HCT116 (cell line): Measurements from ENCODE around the gene SAMD9L. TPM values are rescaled to one million over a fixed set of nuclear protein-coding genes. Genes with fewer than 3 reads are reported as not detected.

Source experiments
- ATAC-seq: fragments of 200-7000 bp; cut with Tn5 transposase; 2 replicates; pipeline ENCODE4 v1.9.1; 2020; ENCODE audit warnings: mild to moderate bottlenecking, moderate library complexity
- BruUV-seq: library from RNA; stranded (reverse); fragments of 400-500 nt; replicated peaks from 2 replicates; lab custom pipeline; 2021; lab: Mats Ljungman, UMichigan
- CTCF ChIA-PET: fragments of 300-600 bp; sonication (Branson Sonifier 250); formaldehyde crosslinking; loops from one replicate; lab custom pipeline; 2021; ENCODE audit warnings: antibody characterized with exemption; lab: Charles Lee
- POLR2A ChIA-PET: fragments of 300-600, 350-600 bp; sonication (Branson Sonifier 250); formaldehyde crosslinking; loops from one replicate; lab custom pipeline; 2021; ENCODE audit warnings: antibody characterized with exemption; lab: Charles Lee
- RAD21 ChIA-PET, 2 experiments: fragments of 300-600 bp; sonication (Branson Sonifier 250); formaldehyde crosslinking; loops; one replicate each; lab custom pipeline; 2023; ENCODE audit warnings: low total read pairs in 2 of 2; ENCODE audit not compliant: uncharacterized antibody in 2 of 2, unreplicated experiment in 2 of 2, low non-redundant PET in 1 of 2; lab: Charles Lee
- DNase-seq: peaks from one replicate; pipeline ENCODE4 v3.0.0-alpha.2; 2010; ENCODE audit warnings: low read depth, low spot score
- H2AFZ ChIP-seq: fragments of 200-600 bp; shearing (Covaris generic), sonication (generic); 2 replicates; pipeline ENCODE4 v1.6.1; 2017; ENCODE audit warnings: low read depth, mixed run types, mixed read lengths, antibody characterized with exemption, low read length; ENCODE audit not compliant: poor library complexity, severe bottlenecking
- H3K27ac ChIP-seq: 2 replicates; pipeline ENCODE4 v1.5.1; 2012; ENCODE audit warnings: low read depth, low read length
- H3K27me3 ChIP-seq: fragments of 200-600 bp; sonication (generic); 2 replicates; pipeline ENCODE4 v1.6.1; 2016; ENCODE audit warnings: mixed run types, low read length, mixed read lengths; ENCODE audit not compliant: insufficient read depth
- H3K36me3 ChIP-seq, 2 experiments: fragments of 200-500 bp in 1 of 2; fragments of 200-600 bp in 1 of 2; sonication (Bioruptor generic) in 1 of 2; sonication (generic) in 1 of 2; 2 replicates each; pipeline versions ENCODE4 v1.5.1 to v1.6.1; 2014 to 2016; ENCODE audit warnings: low read length in 2 of 2, inconsistent platforms in 1 of 2, mixed read lengths in 1 of 2, mixed run types in 1 of 2; ENCODE audit not compliant: insufficient read depth in 2 of 2, control insufficient read depth in 1 of 2
- H3K4me1 ChIP-seq, 2 experiments: fragments of 200-600 bp in 1 of 2; sonication (generic) in 1 of 2; 2 replicates each; pipeline versions ENCODE4 v1.5.1 to v1.6.1; 2012 to 2017; ENCODE audit warnings: low read length in 2 of 2, inconsistent platforms in 1 of 2, mild to moderate bottlenecking in 1 of 2, mixed read lengths in 1 of 2, mixed run types in 1 of 2, moderate library complexity in 1 of 2; ENCODE audit not compliant: insufficient read depth in 2 of 2, control insufficient read depth in 1 of 2
- H3K4me2 ChIP-seq: fragments of 200-600 bp; sonication (generic); 2 replicates; pipeline ENCODE4 v1.6.1; 2017; ENCODE audit warnings: mixed run types, low read length, mixed read lengths
- H3K4me3 ChIP-seq, 2 experiments: fragments of 200-600 bp in 1 of 2; sonication (generic) in 1 of 2; replicated peaks in 1 of 2; 2 replicates each; pipeline ENCODE4 v1.5.1; 2011 to 2016; ENCODE audit warnings: low read length in 2 of 2, control low read depth in 1 of 2, low read depth in 1 of 2, mild to moderate bottlenecking in 1 of 2, mixed read lengths in 1 of 2, mixed run types in 1 of 2
- H3K79me2 ChIP-seq: fragments of 200-600 bp; sonication (generic); 2 replicates; pipeline ENCODE4 v1.6.1; 2017; ENCODE audit warnings: mild to moderate bottlenecking, mixed run types, low read length, moderate library complexity, mixed read lengths; ENCODE audit not compliant: insufficient read depth
- H3K9ac ChIP-seq: fragments of 200-600 bp; sonication (generic); 2 replicates; pipeline ENCODE4 v1.6.1; 2016; ENCODE audit warnings: low read length, mixed read lengths
- H3K9me2 ChIP-seq: fragments of 200-600 bp; sonication (generic), shearing (Covaris generic); 2 replicates; pipeline ENCODE4 v1.6.1; 2017; ENCODE audit warnings: mixed run types, mild to moderate bottlenecking, moderate library complexity; ENCODE audit not compliant: insufficient read depth
- H3K9me3 ChIP-seq, 2 experiments: fragments of 200-500 bp in 1 of 2; fragments of 200-600 bp in 1 of 2; sonication (Bioruptor generic) in 1 of 2; sonication (generic) in 1 of 2; 2 replicates each; pipeline ENCODE4 v1.6.1; 2014 to 2017; ENCODE audit warnings: low read length in 2 of 2, mixed read lengths in 2 of 2, inconsistent platforms in 1 of 2, low read depth in 1 of 2, mild to moderate bottlenecking in 1 of 2, mixed run types in 1 of 2, moderate library complexity in 1 of 2; ENCODE audit not compliant: control insufficient read depth in 1 of 2, insufficient read depth in 1 of 2
- H4K20me1 ChIP-seq: fragments of 200-600 bp; sonication (generic), shearing (Covaris generic); 2 replicates; pipeline ENCODE4 v1.6.1; 2017; ENCODE audit warnings: mixed run types, mild to moderate bottlenecking, moderate library complexity; ENCODE audit not compliant: insufficient read depth
- EGR1 ChIP-seq: IDR thresholded peaks from 2 replicates; pipeline ENCODE4 v1.6.1; 2012; ENCODE audit warnings: low read depth
- ELF1 ChIP-seq: IDR thresholded peaks from 2 replicates; pipeline ENCODE4 v1.6.1; 2012; ENCODE audit warnings: low read depth, borderline replicate concordance
- JUND ChIP-seq: IDR thresholded peaks from 2 replicates; pipeline ENCODE4 v1.6.1; 2012
- MAX ChIP-seq: IDR thresholded peaks from 2 replicates; pipeline ENCODE4 v1.6.1; 2012
- POLR2A ChIP-seq: IDR thresholded peaks from 2 replicates; pipeline ENCODE4 v1.7.0; 2011; ENCODE audit warnings: borderline replicate concordance; ENCODE audit not compliant: insufficient read depth, insufficient read length; ENCODE audit errors: extremely low read depth
- POLR2AphosphoS5 ChIP-seq: IDR thresholded peaks from 2 replicates; pipeline ENCODE4 v1.6.1; 2011; ENCODE audit warnings: mild to moderate bottlenecking, low read depth, low read length, moderate library complexity
- RAD21 ChIP-seq: IDR thresholded peaks from 2 replicates; pipeline ENCODE4 v1.6.1; 2012; ENCODE audit warnings: low read depth, mild to moderate bottlenecking
- REST ChIP-seq: IDR thresholded peaks from 2 replicates; pipeline ENCODE4 v1.6.1; 2012; ENCODE audit warnings: low read depth
- SIN3A ChIP-seq: IDR thresholded peaks from 2 replicates; pipeline ENCODE4 v1.6.1; 2012; ENCODE audit warnings: low read depth
- SP1 ChIP-seq: IDR thresholded peaks from 2 replicates; pipeline ENCODE4 v1.6.1; 2012; ENCODE audit warnings: low read depth
- SRF ChIP-seq: IDR thresholded peaks from 2 replicates; pipeline ENCODE4 v1.6.1; 2012; ENCODE audit warnings: low read depth
- TCF7L2 ChIP-seq: IDR thresholded peaks from 2 replicates; pipeline ENCODE4 v1.7.0; 2011; ENCODE audit warnings: borderline replicate concordance, inconsistent platforms; ENCODE audit not compliant: insufficient read depth, insufficient read length; ENCODE audit errors: extremely low read depth
- YY1 ChIP-seq: IDR thresholded peaks from 2 replicates; pipeline ENCODE4 v1.6.1; 2011; ENCODE audit warnings: low read length, low read depth, moderate library complexity, mild to moderate bottlenecking; ENCODE audit not compliant: insufficient replicate concordance; ENCODE audit errors: extremely low read depth
- ZFX ChIP-seq: fragments of 450-650 bp; IDR thresholded peaks from 2 replicates; pipeline ENCODE4 v1.6.1; 2017
- ZNF274 ChIP-seq: fragments of 200-500 bp; sonication (Bioruptor generic); IDR thresholded peaks from 2 replicates; pipeline ENCODE4 v1.6.1; 2014; ENCODE audit warnings: mild to moderate bottlenecking, low read depth, low read length, inconsistent platforms
- intact Hi-C: fragments of 100-400 bp; cut with micrococcal nuclease; formaldehyde crosslinking; loops from 2 replicates; pipeline ENCODE4 v1.10.0; 2022
- total RNA-seq: library from RNA; stranded (reverse); gene quantifications from one replicate; pipeline ENCODE4 v1.2.1, GENCODE V29; 2021; ENCODE audit not compliant: unreplicated experiment
- TF ChIP-seq, protein P1 (sequence below): IDR thresholded peaks from 2 replicates; pipeline ENCODE4 v1.6.1; 2011; ENCODE audit warnings: mild to moderate bottlenecking, low read length, moderate library complexity; ENCODE audit not compliant: insufficient replicate concordance; ENCODE audit errors: extremely low read depth
- TF ChIP-seq, protein P2 (sequence below): IDR thresholded peaks from 2 replicates; pipeline ENCODE4 v1.6.1; 2012

SAMD9L gene
- total RNA-seq, 1 experiment from 2014 or later, result 0.15 TPM

DNA sequence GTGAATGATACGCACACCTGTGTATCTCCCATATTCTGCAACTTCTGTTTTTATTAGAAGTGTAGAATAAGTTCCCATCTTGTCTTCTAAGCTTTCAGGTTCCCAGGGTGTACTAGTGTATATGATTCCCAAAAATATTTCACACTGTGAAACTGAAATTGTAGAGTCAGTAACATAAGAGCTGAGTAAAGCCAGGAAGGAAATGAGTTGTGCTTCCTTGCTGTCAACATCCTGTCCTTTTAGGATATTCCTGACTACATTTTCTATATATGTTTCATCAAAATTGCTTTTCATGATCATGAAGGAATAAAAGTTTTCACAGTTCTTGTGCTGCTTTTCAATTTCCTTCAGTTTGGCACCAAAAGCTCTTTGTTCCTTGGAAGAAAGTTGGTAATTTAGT is 15.2 kb downstream of the SAMD9L start:
- CTCF ChIA-PET, result no interaction called here
- DNase-seq, result no peak

GRCh38 chr7:93132216-93132615 is 16.0 kb downstream of the SAMD9L start:
- Histone ChIP-seq H3K27ac (no peak overlapping the region), H3K36me3 (no peaks in the 10 kb centered on the region), H3K9me3 (no peaks in the 10 kb centered on the region)
- no peak for DNase-seq
- TF ChIP-seq SRF (no peak), SIN3A (no peak), MAX (no peak), SP1 (no peak), POLR2A (no peak), YY1 (no peak), ELF1 (no peak), ZFX (no peak), ZNF274 (no peak), REST (no peak), EGR1 (no peak), RAD21 (no peak), TCF7L2 (no peak)
- TF ChIP-seq, protein P1, sequence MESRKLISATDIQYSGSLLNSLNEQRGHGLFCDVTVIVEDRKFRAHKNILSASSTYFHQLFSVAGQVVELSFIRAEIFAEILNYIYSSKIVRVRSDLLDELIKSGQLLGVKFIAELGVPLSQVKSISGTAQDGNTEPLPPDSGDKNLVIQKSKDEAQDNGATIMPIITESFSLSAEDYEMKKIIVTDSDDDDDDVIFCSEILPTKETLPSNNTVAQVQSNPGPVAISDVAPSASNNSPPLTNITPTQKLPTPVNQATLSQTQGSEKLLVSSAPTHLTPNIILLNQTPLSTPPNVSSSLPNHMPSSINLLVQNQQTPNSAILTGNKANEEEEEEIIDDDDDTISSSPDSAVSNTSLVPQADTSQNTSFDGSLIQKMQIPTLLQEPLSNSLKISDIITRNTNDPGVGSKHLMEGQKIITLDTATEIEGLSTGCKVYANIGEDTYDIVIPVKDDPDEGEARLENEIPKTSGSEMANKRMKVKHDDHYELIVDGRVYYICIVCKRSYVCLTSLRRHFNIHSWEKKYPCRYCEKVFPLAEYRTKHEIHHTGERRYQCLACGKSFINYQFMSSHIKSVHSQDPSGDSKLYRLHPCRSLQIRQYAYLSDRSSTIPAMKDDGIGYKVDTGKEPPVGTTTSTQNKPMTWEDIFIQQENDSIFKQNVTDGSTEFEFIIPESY, result no peak
- TF ChIP-seq, protein P2, sequence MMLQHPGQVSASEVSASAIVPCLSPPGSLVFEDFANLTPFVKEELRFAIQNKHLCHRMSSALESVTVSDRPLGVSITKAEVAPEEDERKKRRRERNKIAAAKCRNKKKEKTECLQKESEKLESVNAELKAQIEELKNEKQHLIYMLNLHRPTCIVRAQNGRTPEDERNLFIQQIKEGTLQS, result no peak
- TF ChIP-seq, all 23 proteins: peak for 0
- no peak overlapping the region for H3K9ac ChIP-seq
- 0 out of 2 replicates have a peak, but pooled peaks cover 14% of the 10 kb centered on the region for H3K27me3 ChIP-seq
- RAD21 ChIA-PET, result no interaction called here
- ATAC-seq, result no peak
- CTCF ChIA-PET, result no interaction called here
- H3K79me2 ChIP-seq, result no peaks in the 10 kb centered on the region
- H3K4me3 ChIP-seq, result no peak overlapping the region
- H3K9me2 ChIP-seq, result no peaks in the 10 kb centered on the region
- H3K4me2 ChIP-seq, result no peak overlapping the region
- intact Hi-C loops, result no loop called here
- no peak overlapping the region for H2AFZ ChIP-seq
- no peaks in the 10 kb centered on the region for H3K4me1 ChIP-seq
- POLR2A ChIA-PET, result no interaction called here
- BruUV-seq, result no TSS peak
- no peaks in the 10 kb centered on the region for H4K20me1 ChIP-seq

More for the DNA sequence above, 15.2 kb downstream of the SAMD9L start:
- intact Hi-C loops, result no loop called here
- Histone ChIP-seq H3K36me3 (no peaks in the 10 kb centered on the region), H3K4me3 (no peak overlapping the region), H3K4me2 (no peak overlapping the region), H4K20me1 (no peaks in the 10 kb centered on the region), H3K27ac (no peak overlapping the region), H3K9ac (no peak overlapping the region), H2AFZ (no peak overlapping the region), H3K9me3 (no peaks in the 10 kb centered on the region), H3K9me2 (no peaks in the 10 kb centered on the region), H3K79me2 (no peaks in the 10 kb centered on the region), H3K27me3 (0 out of 2 replicates have a peak, but pooled peaks cover 14% of the 10 kb centered on the region), H3K4me1 (no peaks in the 10 kb centered on the region)
- TF ChIP-seq SP1 (no peak), POLR2AphosphoS5 (no peak), JUND (no peak)
- ATAC-seq, result no peak
- BruUV-seq, result no TSS peak
- POLR2A ChIA-PET, result no interaction called here
- RAD21 ChIA-PET, result no interaction called here
